Retinal pigment epithelial cell (primary cell): ENCODE results near the gene HGFAC.

Experiments
- DNase-seq: peaks from one replicate; pipeline ENCODE4 v3.0.0-alpha.2; 2010; ENCODE audit warnings: low read depth
- H3K4me3 ChIP-seq: 2 replicates; pipeline ENCODE4 v1.5.1; 2011; ENCODE audit warnings: mild to moderate bottlenecking, low read length, control low read depth, moderate library complexity
- CTCF ChIP-seq: conservative IDR thresholded peaks from 2 replicates; pipeline ENCODE4 v1.5.1; 2011; ENCODE audit warnings: low read depth, low read length, control low read depth, inconsistent platforms

HGFAC gene

DNA sequence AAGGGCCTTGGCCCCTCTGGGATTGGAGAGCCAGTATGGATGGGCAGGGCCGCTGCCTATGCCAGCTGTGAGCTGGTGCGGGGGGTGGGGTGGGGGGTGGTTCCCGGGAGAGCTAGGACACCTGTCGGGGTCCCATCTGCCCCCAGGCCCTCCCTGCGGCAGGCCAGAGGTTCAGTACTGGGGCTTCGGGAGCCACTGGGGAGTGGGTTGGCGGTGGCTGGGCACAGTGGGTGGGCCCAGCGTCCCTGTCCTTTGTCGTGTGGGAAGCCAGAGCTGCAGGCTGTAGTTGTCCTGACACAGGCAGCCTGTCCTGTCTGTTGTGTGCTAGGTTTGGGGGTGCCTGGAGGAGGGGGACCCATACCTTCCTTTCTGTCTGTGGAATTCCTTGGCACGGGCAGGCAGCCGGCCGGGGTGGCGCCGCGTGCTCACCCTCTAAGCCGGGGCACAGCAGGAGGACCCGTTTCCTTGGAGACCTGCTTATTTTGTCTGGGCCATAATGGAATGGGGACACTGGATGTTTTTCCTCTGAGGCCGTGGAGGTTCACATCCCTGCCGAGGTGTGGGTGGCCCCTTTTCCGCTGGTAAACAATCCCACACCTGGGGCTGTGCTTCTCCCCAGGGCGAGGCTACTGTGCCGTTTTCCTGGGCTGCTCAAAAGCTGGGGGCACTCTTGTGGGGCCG lies 36.1 kb downstream of the HGFAC start:
- no peak for DNase-seq
- H3K4me3 ChIP-seq = no peak overlapping the region
- TF ChIP-seq CTCF = no peak

- no peak overlapping the region for H3K4me3 ChIP-seq
- TF ChIP-seq CTCF = no peak
- DNase-seq = no peak
Measured at GRCh38 chr4:3478446-3479357, 36.9 kb downstream of the HGFAC start.

GRCh38 chr4:3479358-3480101 lies 37.8 kb downstream of the HGFAC start:
- DNase-seq = no peak
- no peak for TF ChIP-seq CTCF
- no peak overlapping the region for H3K4me3 ChIP-seq

- DNase-seq = no peak
- no peak overlapping the region for H3K4me3 ChIP-seq
- peak; percentile 99 for TF ChIP-seq CTCF
Measured at GRCh38 chr4:3480528-3481112, 38.9 kb downstream of the HGFAC start.

GRCh38 chr4:3481113-3481531 lies 39.4 kb downstream of the HGFAC start:
- H3K4me3 ChIP-seq = no peak overlapping the region
- DNase-seq = no peak
- TF ChIP-seq CTCF = no peak

DNA sequence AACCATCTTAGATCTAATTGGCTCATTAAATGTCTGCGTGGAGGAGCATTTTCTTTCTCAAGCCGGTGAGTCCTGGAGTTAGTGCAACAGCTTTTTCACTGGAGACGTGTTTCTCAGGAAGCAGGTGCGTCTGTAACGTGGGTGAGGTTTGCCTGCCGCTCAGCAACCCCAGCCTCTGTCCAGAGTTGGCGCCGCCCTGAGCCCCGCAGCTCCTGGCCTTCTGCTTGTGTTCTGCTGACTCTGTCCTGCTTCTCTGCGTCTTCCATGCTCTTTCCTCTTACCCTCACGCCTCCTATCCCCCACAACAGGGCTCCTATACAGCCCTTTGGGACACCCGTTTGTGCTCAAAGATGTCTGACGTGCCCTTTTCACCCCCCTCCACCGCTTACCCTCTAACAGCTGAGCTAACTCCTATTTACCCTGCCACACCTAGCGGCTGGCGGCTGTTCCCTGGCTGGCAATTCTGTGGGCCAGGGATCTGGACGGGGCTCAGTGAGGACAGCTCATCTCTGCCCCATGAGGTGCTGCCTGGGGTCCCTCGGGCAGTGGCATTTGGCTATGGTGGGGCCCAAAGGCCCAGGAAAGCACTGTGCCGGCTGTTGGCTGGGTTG lies 40.1 kb downstream of the HGFAC start:
- H3K4me3 ChIP-seq = no peak overlapping the region
- DNase-seq = no peak
- no peak for TF ChIP-seq CTCF
